Activated CD8-positive, alpha-beta T cell treated with anti-CD3 and anti-CD28 coated beads for 36 hours (primary cell): ENCODE results near the gene S100A3. TPM values are rescaled to one million over a fixed set of nuclear protein-coding genes. Genes with fewer than 3 reads are reported as not detected.

Experiments
- ATAC-seq: fragments of 200-7000 bp; cut with Tn5 transposase; one replicate; pipeline ENCODE4 v1.10.0; 2021; ENCODE audit warnings: mild to moderate bottlenecking, moderate library complexity
- CTCF ChIA-PET: fragments of 350-600 bp; sonication (Branson Sonifier 250); formaldehyde crosslinking; loops from one replicate; lab custom pipeline; 2021; ENCODE audit warnings: antibody characterized with exemption; lab: Charles Lee
- POLR2A ChIA-PET: fragments of 350-600 bp; sonication (Branson Sonifier 250); formaldehyde crosslinking; loops from one replicate; lab custom pipeline; 2021; ENCODE audit warnings: antibody characterized with exemption; lab: Charles Lee
- DNase-seq: peaks from one replicate; pipeline ENCODE4 v3.0.0-alpha.2; 2020
- H3K27ac Mint-ChIP-seq: one replicate; pipeline ENCODE4 v1.8.0; 2021; ENCODE audit warnings: mild to moderate bottlenecking, mixed read lengths
- H3K27me3 Mint-ChIP-seq: one replicate; pipeline ENCODE4 v1.8.0; 2021; ENCODE audit warnings: mixed read lengths
- H3K36me3 Mint-ChIP-seq: one replicate; pipeline ENCODE4 v1.8.0; 2021; ENCODE audit warnings: low read depth, mixed read lengths
- H3K4me1 Mint-ChIP-seq: one replicate; pipeline ENCODE4 v1.8.0; 2021; ENCODE audit warnings: low read depth, mixed read lengths
- H3K4me3 Mint-ChIP-seq: one replicate; pipeline ENCODE4 v1.8.0; 2021; ENCODE audit warnings: mild to moderate bottlenecking, moderate library complexity, mixed read lengths
- H3K9me3 Mint-ChIP-seq: one replicate; pipeline ENCODE4 v1.8.0; 2021; ENCODE audit warnings: mixed read lengths
- intact Hi-C: fragments of 100-400 bp; cut with micrococcal nuclease; formaldehyde crosslinking; loops from one replicate; pipeline ENCODE4 v1.10.0; 2022
- total RNA-seq, 2 experiments: library from RNA; stranded (reverse); gene quantifications; one replicate each; pipeline ENCODE4 v1.2.3, GENCODE V29; 2021
- TF ChIP-seq, protein P1 (sequence below): fragments of 200-600 bp; IDR thresholded peaks from one replicate; pipeline ENCODE4 v1.8.0; 2022; ENCODE audit warnings: antibody characterized with exemption, mild to moderate bottlenecking

Gene S100A3
- total RNA-seq, 2 experiments from 2014 or later, result not detected

DNA sequence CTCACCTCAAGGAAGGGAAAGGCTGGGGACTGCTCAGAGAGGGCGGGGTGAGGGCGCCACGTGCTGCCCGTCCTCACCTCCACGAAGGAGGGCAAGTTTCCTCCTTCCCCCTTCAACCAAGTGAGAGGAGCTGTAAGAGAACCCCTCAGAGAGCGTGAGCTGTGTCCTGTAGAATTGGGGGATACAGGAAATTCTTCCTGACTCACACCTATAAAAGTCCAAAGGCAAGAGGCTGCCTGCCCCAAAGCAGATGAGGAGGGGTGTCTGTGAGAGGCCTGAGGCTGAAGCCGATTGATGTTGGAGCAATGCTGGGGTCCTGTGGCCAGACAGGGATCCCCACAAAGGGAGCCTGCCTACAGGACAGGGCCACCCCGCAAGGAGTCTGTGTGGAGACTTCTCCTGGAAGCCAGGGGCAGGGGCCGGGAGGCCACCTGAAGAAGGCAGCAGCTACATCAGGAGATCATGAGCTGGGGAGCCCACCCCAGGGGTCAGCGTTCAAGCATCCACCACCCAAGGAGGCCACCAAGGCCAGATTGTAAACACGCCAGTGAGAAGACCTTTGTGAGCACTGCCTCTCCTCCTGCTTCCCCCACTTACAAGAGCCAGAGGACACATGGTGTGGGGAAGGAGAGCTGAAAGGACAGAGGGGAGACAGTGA, 41.0 kb downstream of the S100A3 start:
- ATAC-seq (no peak), DNase-seq (no peak)
- CTCF ChIA-PET, result interaction anchor here (0.6 to 4.2 kb wide), 9 partner anchors 12 to 114 kb away, joined by 3 to 45 read pairs (median 5); no protein-coding TSS in a partner anchor
- Mint-ChIP-seq H3K27ac (no peak overlapping the region), H3K4me3 (no peak overlapping the region), H3K4me1 (peaks cover 10% of the 10 kb centered on the region), H3K36me3 (no peaks in the 10 kb centered on the region), H3K27me3 (no peaks in the 10 kb centered on the region), H3K9me3 (no peaks in the 10 kb centered on the region)
- intact Hi-C loops, result no loop called here
- TF ChIP-seq, protein P1, sequence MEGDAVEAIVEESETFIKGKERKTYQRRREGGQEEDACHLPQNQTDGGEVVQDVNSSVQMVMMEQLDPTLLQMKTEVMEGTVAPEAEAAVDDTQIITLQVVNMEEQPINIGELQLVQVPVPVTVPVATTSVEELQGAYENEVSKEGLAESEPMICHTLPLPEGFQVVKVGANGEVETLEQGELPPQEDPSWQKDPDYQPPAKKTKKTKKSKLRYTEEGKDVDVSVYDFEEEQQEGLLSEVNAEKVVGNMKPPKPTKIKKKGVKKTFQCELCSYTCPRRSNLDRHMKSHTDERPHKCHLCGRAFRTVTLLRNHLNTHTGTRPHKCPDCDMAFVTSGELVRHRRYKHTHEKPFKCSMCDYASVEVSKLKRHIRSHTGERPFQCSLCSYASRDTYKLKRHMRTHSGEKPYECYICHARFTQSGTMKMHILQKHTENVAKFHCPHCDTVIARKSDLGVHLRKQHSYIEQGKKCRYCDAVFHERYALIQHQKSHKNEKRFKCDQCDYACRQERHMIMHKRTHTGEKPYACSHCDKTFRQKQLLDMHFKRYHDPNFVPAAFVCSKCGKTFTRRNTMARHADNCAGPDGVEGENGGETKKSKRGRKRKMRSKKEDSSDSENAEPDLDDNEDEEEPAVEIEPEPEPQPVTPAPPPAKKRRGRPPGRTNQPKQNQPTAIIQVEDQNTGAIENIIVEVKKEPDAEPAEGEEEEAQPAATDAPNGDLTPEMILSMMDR, result no peak
- POLR2A ChIA-PET, result interaction anchor here (0.6 kb wide), 1 partner anchor 712 kb away, joined by 3 read pairs; a partner anchor contains a TSS

DNA sequence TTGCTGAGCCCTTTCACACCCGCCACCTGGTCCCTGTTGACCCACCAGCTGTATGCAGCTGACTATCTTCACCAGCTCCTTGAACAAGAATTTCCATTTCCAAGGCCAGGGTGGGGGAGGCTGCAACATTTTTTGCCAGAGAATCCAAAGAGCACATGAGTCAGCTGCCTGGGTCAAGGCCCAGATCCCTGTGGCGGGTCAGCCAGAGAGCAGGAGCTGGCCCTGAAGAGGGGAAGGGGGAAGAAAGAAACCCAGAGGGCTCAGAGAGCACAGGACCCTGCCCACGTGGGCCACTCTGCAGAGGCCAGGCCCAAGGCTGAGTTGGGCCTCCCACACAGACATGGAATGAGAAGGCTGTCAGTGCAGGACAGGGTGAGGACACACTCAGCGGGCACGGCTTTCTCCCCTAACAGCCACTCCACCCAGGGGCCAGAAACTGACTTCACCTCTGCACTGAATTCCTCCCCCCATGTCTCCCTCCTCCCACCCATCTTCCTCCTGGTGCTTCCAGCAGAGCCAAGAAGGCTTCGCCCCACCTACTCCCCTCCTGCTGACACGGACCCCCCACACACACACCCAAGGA, 42.1 kb downstream of the S100A3 start:
- POLR2A ChIA-PET, result no interaction called here
- H3K4me3 Mint-ChIP-seq, result no peak overlapping the region
- intact Hi-C loops, result no loop called here
- TF ChIP-seq, protein P1, result no peak
- DNase-seq (no peak), ATAC-seq (no peak)
- CTCF ChIA-PET, result interaction anchor here (1.2 to 1.6 kb wide), 3 partner anchors 41 to 111 kb away, joined by 3 to 7 read pairs (median 4); no protein-coding TSS in a partner anchor
- no peaks in the 10 kb centered on the region for H3K27me3 Mint-ChIP-seq
- H3K9me3 Mint-ChIP-seq, result no peaks in the 10 kb centered on the region
- H3K4me1 Mint-ChIP-seq, result peaks cover 10% of the 10 kb centered on the region
- H3K27ac Mint-ChIP-seq, result no peak overlapping the region
- no peaks in the 10 kb centered on the region for H3K36me3 Mint-ChIP-seq

- POLR2A ChIA-PET, result no interaction called here
- H3K27me3 Mint-ChIP-seq, result no peaks in the 10 kb centered on the region
- ATAC-seq, result no peak
Observed at GRCh38 chr1:153506386-153506785, 42.7 kb downstream of the S100A3 start.

DNA sequence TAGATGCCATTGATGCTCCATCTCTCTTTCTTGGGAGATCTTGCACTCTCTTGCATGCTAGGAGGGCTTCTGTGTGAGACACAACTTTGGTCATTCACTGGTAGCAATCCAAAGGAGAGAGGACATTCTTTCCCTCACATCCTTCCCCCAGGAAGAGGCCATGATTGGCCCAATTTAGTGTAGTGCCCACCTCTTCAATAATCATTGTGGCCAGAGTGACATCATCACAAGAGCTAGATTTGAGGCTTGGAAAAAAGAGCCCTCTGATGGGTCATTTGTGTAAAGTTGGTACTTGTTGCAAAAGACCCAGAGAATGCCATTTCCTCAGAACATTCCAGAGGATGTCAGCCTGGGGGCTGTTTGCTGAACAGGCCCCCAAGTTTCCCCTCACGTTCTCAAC, 43.5 kb downstream of the S100A3 start:
- Mint-ChIP-seq H3K4me1 (peaks cover 3% of the 10 kb centered on the region), H3K9me3 (no peaks in the 10 kb centered on the region), H3K4me3 (no peak overlapping the region), H3K36me3 (no peaks in the 10 kb centered on the region), H3K27ac (no peak overlapping the region), H3K27me3 (no peaks in the 10 kb centered on the region)
- CTCF ChIA-PET, result interaction anchor here (2.8 kb wide), 1 partner anchor 10 kb away, joined by 16 read pairs; no protein-coding TSS in a partner anchor
- TF ChIP-seq, protein P1, result no peak
- intact Hi-C loops, result no loop called here
- POLR2A ChIA-PET, result no interaction called here
- ATAC-seq (no peak), DNase-seq (no peak)

More at GRCh38 chr1:153506386-153506785, 42.7 kb downstream of the S100A3 start:
- H3K4me3 Mint-ChIP-seq, result no peak overlapping the region
- no peak overlapping the region for H3K27ac Mint-ChIP-seq
- intact Hi-C loops, result no loop called here
- CTCF ChIA-PET, result interaction anchor here (1.3 kb wide), 1 partner anchor 66 kb away, joined by 4 read pairs; no protein-coding TSS in a partner anchor
- no peak for DNase-seq
- peaks cover 10% of the 10 kb centered on the region for H3K4me1 Mint-ChIP-seq
- H3K9me3 Mint-ChIP-seq, result no peaks in the 10 kb centered on the region
- TF ChIP-seq, protein P1, result no peak
- H3K36me3 Mint-ChIP-seq, result no peaks in the 10 kb centered on the region

DNA sequence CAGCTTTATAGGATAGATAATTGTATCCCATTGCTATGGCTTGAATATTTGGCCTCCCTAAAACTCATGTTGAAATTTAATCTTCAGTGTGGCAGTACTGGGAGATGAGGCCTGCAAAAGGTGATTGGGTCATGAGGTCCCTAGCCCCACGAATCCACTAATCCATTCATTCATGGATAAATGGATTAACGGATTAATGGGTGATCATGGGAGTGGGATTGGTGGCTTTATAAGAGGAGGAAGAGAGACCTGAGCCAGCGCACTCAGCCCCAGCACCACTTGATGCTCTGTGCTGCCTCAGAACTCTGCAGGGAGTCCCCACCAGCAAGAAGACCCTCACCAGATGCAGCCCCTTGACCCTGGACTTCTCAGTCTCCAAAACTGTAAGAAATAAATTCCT, 45.3 kb downstream of the S100A3 start:
- no peak for DNase-seq
- H3K27ac Mint-ChIP-seq, result no peak overlapping the region
- POLR2A ChIA-PET, result interaction anchor here (1.2 kb wide), 1 partner anchor 16 kb away, joined by 3 read pairs; no protein-coding TSS in a partner anchor
- H3K4me1 Mint-ChIP-seq, result peaks cover 3% of the 10 kb centered on the region
- H3K4me3 Mint-ChIP-seq, result no peak overlapping the region
- no peaks in the 10 kb centered on the region for H3K9me3 Mint-ChIP-seq
- peaks cover 6% of the 10 kb centered on the region for H3K27me3 Mint-ChIP-seq
- CTCF ChIA-PET, result interaction anchor here (2.8 kb wide), 1 partner anchor 9 kb away, joined by 16 read pairs; no protein-coding TSS in a partner anchor
- ATAC-seq, result no peak
- TF ChIP-seq, protein P1, result no peak
- intact Hi-C loops, result no loop called here
- H3K36me3 Mint-ChIP-seq, result no peaks in the 10 kb centered on the region
